GM12891 (cell line): ENCODE measurements around the gene TIAM1.

Experiments
- POLR2A ChIP-seq: IDR thresholded peaks from 2 replicates; pipeline ENCODE4 v1.6.1; 2011; ENCODE audit warnings: low read depth, low read length, control low read depth
- POLR2AphosphoS5 ChIP-seq: IDR thresholded peaks from 2 replicates; pipeline ENCODE4 v1.6.1; 2011; ENCODE audit warnings: low read depth, low read length, control low read depth
- SPI1 ChIP-seq: IDR thresholded peaks from 2 replicates; pipeline ENCODE4 v1.6.1; 2011; ENCODE audit warnings: low read depth, low read length, control low read depth
- TAF1 ChIP-seq: IDR thresholded peaks from 2 replicates; pipeline ENCODE4 v1.6.1; 2011; ENCODE audit warnings: low read depth, low read length, control low read depth

GRCh38 chr21:31162079-31162699 is 181.9 kb downstream of the TIAM1 start:
- TF ChIP-seq POLR2A (no peak), TAF1 (no peak), SPI1 (no peak), POLR2AphosphoS5 (no peak)
